Chondrocyte (in vitro differentiated cells): ENCODE results near the gene SNRNP27. TPM values are rescaled to one million over a fixed set of nuclear protein-coding genes. Genes with fewer than 3 reads are reported as not detected.

Source experiments
- DNase-seq: peaks from one replicate; pipeline ENCODE4 v3.0.0; 2021; ENCODE audit warnings: mixed read lengths, low spot score
- H3K27ac Mint-ChIP-seq: one replicate; pipeline ENCODE4 v1.8.0; 2021; ENCODE audit warnings: mild to moderate bottlenecking, moderate library complexity, mixed read lengths; ENCODE audit not compliant: unreplicated experiment
- H3K27me3 Mint-ChIP-seq: 2 replicates; pipeline ENCODE4 v1.8.0; 2021; ENCODE audit warnings: low read depth, mixed read lengths
- H3K36me3 Mint-ChIP-seq: 2 replicates; pipeline ENCODE4 v1.8.0; 2021; ENCODE audit warnings: low read depth, mixed read lengths
- H3K4me1 Mint-ChIP-seq: 2 replicates; pipeline ENCODE4 v1.8.0; 2021; ENCODE audit warnings: low read depth, mild to moderate bottlenecking, mixed read lengths
- H3K4me3 Mint-ChIP-seq: one replicate; pipeline ENCODE4 v1.8.0; 2021; ENCODE audit warnings: mild to moderate bottlenecking, moderate library complexity, mixed read lengths; ENCODE audit not compliant: unreplicated experiment
- H3K9me3 Mint-ChIP-seq: 2 replicates; pipeline ENCODE4 v1.8.0; 2021; ENCODE audit warnings: low read depth, mixed read lengths
- CTCF ChIP-seq: fragments of 200-600 bp; sonication (generic); IDR thresholded peaks from 2 replicates; pipeline ENCODE4 v1.5.0; 2021; ENCODE audit warnings: antibody characterized with exemption, mild to moderate bottlenecking, moderate library complexity
- long read RNA-seq: library from polyadenylated mRNA; stranded (forward); transcript quantifications from one replicate; pipeline ENCODE4 v2.0.0, GENCODE V29; 2021
- total RNA-seq: library from RNA; stranded (reverse); gene quantifications from 3 replicates; pipeline ENCODE4 v1.2.1, GENCODE V29; 2021

The SNRNP27 gene
- 45.0 to 50.7 TPM (median 48.6 TPM) in 3 replicates for total RNA-seq
- long read RNA-seq, transcript SNRNP27-201 (6 exons, 1,802 nt), result major isoform, 38 of 44 reads
- long read RNA-seq, partial matches to known transcripts, result 2 of 44 reads
- long read RNA-seq, other reads (novel, unspliced or antisense), result 2 of 44 reads

- peaks cover 6% of the 10 kb centered on the region for H3K9me3 Mint-ChIP-seq
These were observed at the start of gene SNRNP27 for GRCh38 chr2:69893684-69894551. TSS of gene SNRNP27 (plus strand) at chr2:69893956. CDS start at chr2:69893985, 29 bp downstream.

GRCh38 chr2:69843993-69844392 is 49.8 kb upstream of the SNRNP27 start:
- DNase-seq, result no peak
- Mint-ChIP-seq H3K36me3 (peaks cover 11% of the 10 kb centered on the region), H3K9me3 (no peaks in the 10 kb centered on the region), H3K4me3 (no peak overlapping the region), H3K27ac (no peak overlapping the region), H3K4me1 (no peaks in the 10 kb centered on the region), H3K27me3 (no peaks in the 10 kb centered on the region)
- TF ChIP-seq CTCF, result no peak

More at GRCh38 chr2:69893684-69894551, at the start of gene SNRNP27:
- DNase-seq, result no peak
- Mint-ChIP-seq H3K27ac (peak within 1 kb of the TSS; percentile 98), H3K4me3 (peak within 1 kb of the TSS; percentile 97), H3K4me1 (peaks cover 36% of the 10 kb centered on the region), H3K27me3 (no peaks in the 10 kb centered on the region), H3K36me3 (peaks cover 20% of the 10 kb centered on the region)
- no peak for TF ChIP-seq CTCF

- no peaks in the 10 kb centered on the region for H3K9me3 Mint-ChIP-seq
- no peak overlapping the region for H3K27ac Mint-ChIP-seq
These were observed 49.2 kb upstream of the SNRNP27 start for GRCh38 chr2:69844560-69844959.

GRCh38 chr2:69846182-69847067 is 47.3 kb upstream of the SNRNP27 start:
- no peak for DNase-seq
- Mint-ChIP-seq H3K4me1 (no peaks in the 10 kb centered on the region), H3K9me3 (no peaks in the 10 kb centered on the region), H3K36me3 (peaks cover 8% of the 10 kb centered on the region), H3K4me3 (no peak overlapping the region), H3K27ac (no peak overlapping the region), H3K27me3 (no peaks in the 10 kb centered on the region)
- no peak for TF ChIP-seq CTCF

More at GRCh38 chr2:69844560-69844959, 49.2 kb upstream of the SNRNP27 start:
- H3K4me3 Mint-ChIP-seq, result no peak overlapping the region
- no peak for TF ChIP-seq CTCF
- no peaks in the 10 kb centered on the region for H3K27me3 Mint-ChIP-seq
- no peaks in the 10 kb centered on the region for H3K4me1 Mint-ChIP-seq
- DNase-seq, result no peak
- peaks cover 9% of the 10 kb centered on the region for H3K36me3 Mint-ChIP-seq
